Measurements from ENCODE around the gene BAHCC1.

The BAHCC1 gene

DNA sequence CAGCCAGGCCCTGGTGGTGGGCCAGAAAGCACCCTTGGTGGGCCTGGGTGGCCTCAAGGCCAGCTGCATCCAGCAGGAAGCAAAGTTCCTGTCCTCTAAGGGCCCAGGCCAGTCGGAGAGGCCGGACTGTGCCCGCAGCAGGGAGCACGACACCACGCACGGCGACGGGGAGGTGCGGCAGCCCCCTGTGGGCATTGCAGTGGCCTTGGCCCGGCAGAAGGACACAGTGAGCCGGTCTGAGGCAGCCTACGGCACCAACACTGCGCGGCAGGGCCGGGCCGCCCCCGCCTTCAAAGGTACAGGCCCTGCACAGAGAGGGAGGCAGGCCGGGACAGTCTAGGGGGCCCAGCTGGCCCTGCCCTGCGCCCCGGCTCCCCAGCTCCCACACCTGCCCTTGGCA lies 48.0 kb downstream of the BAHCC1 start:
- DNase-seq (ENCODE audit: low spot score) = no peak

GRCh38 chr17:81444610-81445339 lies 49.5 kb downstream of the BAHCC1 start:
- DNase-seq (ENCODE audit: low spot score) = no peak

DNA sequence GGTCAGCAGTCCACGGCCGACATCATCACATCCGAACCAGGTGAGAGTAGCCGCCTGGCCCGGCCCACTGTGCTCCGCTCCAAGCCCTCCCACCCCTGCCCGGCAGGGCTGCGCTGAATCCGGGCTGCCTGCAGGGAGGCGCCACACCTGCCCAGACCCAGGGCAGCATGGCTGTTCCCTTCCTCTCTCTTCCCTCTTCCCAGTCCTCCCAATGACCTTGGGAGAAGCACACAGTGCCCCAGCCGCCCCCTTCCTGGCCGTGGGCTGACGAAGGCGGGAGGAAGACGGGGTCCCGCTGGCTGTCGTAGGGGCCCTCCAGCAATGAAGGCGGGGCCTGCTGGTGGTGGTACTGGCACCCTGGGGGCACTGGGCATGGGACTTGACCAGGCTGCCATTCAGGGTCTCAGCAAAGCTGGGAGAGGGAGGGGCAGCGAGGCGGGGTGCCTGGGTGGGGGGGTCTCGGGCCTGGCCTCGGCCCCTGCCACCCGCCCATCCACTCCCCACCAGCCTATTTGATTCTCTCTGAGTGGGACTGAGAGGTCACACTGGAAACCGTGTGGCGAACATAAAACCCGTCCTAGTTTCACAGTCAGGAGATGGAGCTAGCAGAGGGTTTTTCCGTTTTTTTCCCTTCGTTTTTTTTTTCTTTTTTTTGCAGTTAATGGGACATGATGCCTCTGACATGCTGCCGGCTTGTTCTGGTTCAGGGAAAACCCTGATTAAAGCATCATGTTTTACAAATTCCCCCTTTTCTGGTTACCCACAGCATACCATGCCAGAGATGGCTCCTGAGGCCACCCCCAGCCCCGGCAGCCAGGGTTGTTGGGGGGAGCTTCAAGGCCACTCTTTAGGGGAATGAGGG lies 50.6 kb downstream of the BAHCC1 start:
- DNase-seq (ENCODE audit: low spot score) = no peak

- no peak for DNase-seq (ENCODE audit: low spot score)
Observed at GRCh38 chr17:81447331-81447933, 52.2 kb downstream of the BAHCC1 start.

DNA sequence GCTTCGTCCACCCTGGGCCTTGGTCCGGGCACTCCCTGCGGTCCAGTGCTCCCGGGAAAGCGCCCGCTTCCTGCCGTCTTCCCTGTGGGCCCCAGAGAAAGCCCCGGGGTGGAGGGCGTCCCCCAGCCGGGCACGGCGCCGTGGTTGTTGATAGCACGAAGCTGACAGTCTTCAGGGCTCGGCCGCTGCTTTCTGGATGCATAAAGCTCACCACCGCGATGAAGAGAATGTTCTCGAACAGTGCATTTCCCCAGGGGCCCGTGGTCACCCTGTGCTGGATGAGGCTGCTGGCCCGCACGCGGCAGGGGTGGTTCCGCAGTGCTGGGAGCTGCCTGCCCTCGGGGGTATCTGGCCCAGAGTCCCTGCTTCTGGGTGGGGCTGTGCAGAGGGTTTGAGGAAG lies 53.2 kb downstream of the BAHCC1 start:
- DNase-seq (ENCODE audit: low spot score) = no peak

- DNase-seq (ENCODE audit: low spot score) = no peak
Observed at GRCh38 chr17:81448950-81449349, 53.7 kb downstream of the BAHCC1 start.

GRCh38 chr17:81449351-81449750 lies 54.1 kb downstream of the BAHCC1 start:
- DNase-seq (ENCODE audit: low spot score) = no peak

DNA sequence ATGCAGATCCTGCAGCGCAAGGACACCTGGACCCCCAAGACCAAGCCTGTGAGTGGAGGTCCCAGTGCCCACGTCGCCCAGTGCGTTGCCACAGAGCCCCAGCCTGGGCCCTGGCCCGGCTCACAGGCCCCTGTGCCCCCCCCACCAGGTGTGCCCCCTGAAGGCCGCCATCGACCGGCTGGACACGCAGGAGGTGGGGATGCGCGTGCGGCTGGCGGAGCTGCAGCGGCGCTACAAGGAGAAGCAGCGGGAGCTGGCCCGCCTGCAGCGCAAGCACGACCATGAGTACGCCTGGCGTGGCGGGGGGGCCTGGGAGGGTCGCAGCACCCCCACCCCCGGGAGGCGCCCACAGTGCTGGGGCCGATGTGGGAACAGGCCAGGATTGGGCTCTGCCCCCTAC lies 56.6 kb downstream of the BAHCC1 start:
- DNase-seq (ENCODE audit: low spot score) = no peak

- DNase-seq (ENCODE audit: low spot score) = no peak
Observed at GRCh38 chr17:81452551-81452950, 57.3 kb downstream of the BAHCC1 start.

DNA sequence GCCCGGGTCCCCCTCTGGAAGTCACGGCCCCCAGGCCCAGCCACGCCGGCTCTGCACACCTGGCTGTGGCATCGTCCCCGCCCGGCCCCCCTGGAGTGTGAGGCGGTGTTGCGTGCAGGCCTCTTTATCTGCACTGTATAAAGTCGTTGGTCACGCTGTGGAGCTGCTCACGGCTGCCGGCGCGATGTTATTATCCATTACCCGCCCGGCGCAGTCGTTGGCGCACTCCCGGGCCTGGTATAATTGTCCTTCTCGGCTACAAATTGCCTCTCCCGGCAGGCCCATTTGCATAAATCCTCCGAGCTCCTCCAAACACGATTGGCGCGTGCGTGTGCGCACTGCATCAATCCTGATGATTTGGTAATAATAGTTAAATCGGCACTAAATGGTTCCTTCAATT lies 57.8 kb downstream of the BAHCC1 start:
- no peak for DNase-seq (ENCODE audit: low spot score)

GRCh38 chr17:81453712-81454111 lies 58.5 kb downstream of the BAHCC1 start:
- no peak for DNase-seq (ENCODE audit: low spot score)

GRCh38 chr17:81454473-81454872 lies 59.2 kb downstream of the BAHCC1 start:
- DNase-seq (ENCODE audit: low spot score) = no peak

GRCh38 chr17:81455387-81455786 lies 60.1 kb downstream of the BAHCC1 start:
- no peak for DNase-seq (ENCODE audit: low spot score)

DNA sequence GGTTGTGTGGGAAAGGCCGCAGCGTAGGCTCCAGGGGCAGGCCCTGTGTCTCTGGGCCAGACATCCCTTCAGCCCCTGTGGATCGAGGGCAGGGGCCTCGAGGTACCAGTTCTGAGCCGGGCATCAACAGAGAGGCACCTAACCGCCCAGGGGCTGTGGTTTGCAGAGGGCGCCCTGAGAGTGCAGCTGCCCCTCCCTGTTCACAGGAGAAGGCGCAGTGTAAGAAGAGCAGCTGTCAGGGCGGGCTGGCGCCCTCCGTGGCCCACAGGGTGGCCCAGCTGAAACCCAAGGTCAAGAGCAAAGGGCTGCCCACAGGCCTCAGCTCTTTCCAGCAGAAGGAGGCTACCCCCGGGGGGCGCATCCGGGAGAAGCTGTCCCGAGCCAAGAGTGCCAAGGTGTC lies 60.8 kb downstream of the BAHCC1 start:
- DNase-seq (ENCODE audit: low spot score) = no peak

DNA sequence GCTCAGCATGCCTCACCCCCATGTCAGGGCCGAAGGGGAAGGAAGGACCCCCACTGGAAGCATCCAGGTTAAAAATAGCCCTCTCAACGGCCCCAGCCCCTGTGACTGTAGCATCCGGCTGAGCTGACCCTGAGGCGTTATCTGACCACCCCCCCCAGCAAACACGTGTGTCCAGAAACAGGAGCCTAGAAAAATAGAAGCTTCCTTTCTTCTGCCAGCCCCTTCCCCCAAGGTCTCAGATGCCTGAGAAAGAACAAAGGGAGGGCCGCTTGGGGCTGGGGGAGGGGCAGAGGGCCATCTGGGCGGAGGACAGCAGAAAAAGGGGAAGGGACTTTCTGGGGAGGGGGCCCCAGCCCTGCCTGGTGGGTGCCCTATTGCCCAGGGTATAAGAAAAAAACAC lies 61.5 kb downstream of the BAHCC1 start:
- DNase-seq (ENCODE audit: low spot score) = no peak

DNA sequence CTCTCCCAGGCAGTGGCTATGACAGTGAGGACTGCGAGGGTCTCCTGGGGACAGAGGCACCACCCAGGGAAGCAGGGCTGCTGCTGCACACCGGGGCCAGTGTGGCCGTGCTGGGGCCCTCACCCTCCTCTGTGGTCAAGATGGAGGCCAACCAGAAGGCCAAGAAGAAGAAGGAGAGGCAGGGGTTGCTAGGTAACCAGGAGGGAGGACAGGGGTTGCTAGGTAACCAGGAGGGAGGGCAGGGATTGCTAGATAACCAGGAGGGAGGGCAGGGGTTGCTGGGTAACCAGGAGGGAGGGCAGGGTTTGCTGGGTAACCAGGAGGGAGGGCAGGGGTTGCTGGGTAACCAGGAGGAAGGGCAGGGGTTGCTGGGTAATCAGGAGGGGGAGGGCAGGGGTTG lies 62.1 kb downstream of the BAHCC1 start:
- no peak for DNase-seq (ENCODE audit: low spot score)

GRCh38 chr17:81457917-81458555 lies 62.8 kb downstream of the BAHCC1 start:
- no peak for DNase-seq (ENCODE audit: low spot score)

GRCh38 chr17:81458628-81459027 lies 63.4 kb downstream of the BAHCC1 start:
- DNase-seq (ENCODE audit: low spot score) = no peak

- DNase-seq (ENCODE audit: low spot score) = no peak
Observed at GRCh38 chr17:81459224-81459623, 64.0 kb downstream of the BAHCC1 start.

GRCh38 chr17:81459864-81460263 lies 64.6 kb downstream of the BAHCC1 start:
- no peak for DNase-seq (ENCODE audit: low spot score)

GRCh38 chr17:81460856-81461460 lies 65.7 kb downstream of the BAHCC1 start:
- no peak for DNase-seq (ENCODE audit: low spot score)

Data from kidney tubule cell (primary cell).